ENCODE results near the gene SMKR1.

Gene SMKR1

DNA sequence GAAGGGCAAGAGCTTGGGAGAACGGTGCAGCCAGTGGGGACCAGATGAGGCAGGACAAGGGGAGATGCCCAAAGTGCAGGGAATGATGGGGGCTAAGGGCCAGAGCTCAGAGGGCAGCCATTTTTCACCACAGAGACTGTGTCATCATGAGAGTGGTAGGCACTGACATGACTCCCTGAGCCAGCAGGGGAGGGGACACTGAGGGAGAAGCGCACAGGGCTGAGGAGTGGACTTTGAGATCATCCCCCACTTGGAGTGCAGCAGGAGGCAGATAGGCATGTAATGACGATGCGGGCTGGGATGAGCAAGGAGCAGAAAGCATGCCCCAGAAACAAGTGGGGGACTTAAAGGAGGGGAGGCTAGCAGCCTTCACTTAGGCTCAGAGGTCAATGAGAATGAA, 5.2 kb upstream of the SMKR1 start:
- peaks cover 57% of the 10 kb centered on the region for H3K4me1 Mint-ChIP-seq (ENCODE audit: low read depth)
- peaks cover 4% of the 10 kb centered on the region for H3K36me3 Mint-ChIP-seq (ENCODE audit: low read depth)
- DNase-seq (ENCODE audit: low spot score): no peak
- no peaks in the 10 kb centered on the region for H3K9me3 Mint-ChIP-seq
- H3K27me3 Mint-ChIP-seq (ENCODE audit: low read depth): no peaks in the 10 kb centered on the region
- H3K27ac Mint-ChIP-seq: peak overlapping the region; percentile 70
- H3K4me3 Mint-ChIP-seq: peak overlapping the region; percentile 12

DNA sequence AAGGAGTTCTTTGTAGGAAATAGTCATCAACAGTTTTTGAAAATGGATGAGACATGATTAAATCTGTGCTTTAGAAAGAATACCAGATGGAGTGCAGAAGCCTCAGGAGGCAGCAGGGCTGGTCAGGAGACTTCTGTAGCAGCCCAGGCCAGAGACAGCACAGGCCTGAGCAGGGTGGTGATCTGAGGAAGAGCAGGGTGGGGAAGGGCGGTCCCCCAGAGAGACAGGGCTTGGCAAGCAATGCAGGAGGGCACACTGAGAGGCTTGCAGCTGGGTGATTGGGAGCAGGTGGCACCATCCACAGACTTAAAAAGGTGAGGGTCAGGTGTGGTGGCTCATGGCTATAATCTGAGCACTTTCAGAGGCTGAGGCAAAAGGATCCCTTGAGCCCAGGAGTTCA, 4.3 kb upstream of the SMKR1 start:
- H3K9me3 Mint-ChIP-seq: no peaks in the 10 kb centered on the region
- peaks cover 50% of the 10 kb centered on the region for H3K4me1 Mint-ChIP-seq (ENCODE audit: low read depth)
- no peak for DNase-seq (ENCODE audit: low spot score)
- no peak overlapping the region for H3K4me3 Mint-ChIP-seq
- no peaks in the 10 kb centered on the region for H3K36me3 Mint-ChIP-seq (ENCODE audit: low read depth)
- peak overlapping the region; percentile 41 for H3K27ac Mint-ChIP-seq
- H3K27me3 Mint-ChIP-seq (ENCODE audit: low read depth): peaks cover 2% of the 10 kb centered on the region

DNA sequence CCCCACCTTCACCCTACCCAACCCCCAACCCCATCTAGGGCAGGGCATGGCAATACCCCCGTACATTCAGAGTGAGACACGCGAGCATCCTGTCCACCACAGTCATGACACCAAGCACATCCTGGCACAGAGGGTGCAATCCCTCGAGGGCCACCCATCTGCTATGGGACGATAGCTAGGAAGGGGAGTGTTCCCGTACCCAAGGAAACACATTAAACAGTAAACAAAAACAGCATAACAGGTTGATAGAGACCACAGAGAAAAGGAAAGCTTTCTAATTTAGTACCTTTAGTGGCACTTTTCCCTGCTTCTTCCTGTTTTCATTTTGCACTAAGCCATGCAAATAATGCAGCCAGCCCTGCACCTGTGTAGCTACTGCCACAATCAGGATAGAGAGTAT, 2.3 kb upstream of the SMKR1 start:
- Mint-ChIP-seq H3K9me3 (no peaks in the 10 kb centered on the region), H3K27ac (peak overlapping the region; percentile 70), H3K36me3 (ENCODE audit: low read depth) (no peaks in the 10 kb centered on the region), H3K4me1 (ENCODE audit: low read depth) (peaks cover 45% of the 10 kb centered on the region), H3K27me3 (ENCODE audit: low read depth) (peaks cover 8% of the 10 kb centered on the region), H3K4me3 (peak overlapping the region; percentile 60)
- DNase-seq (ENCODE audit: low spot score): no peak

DNA sequence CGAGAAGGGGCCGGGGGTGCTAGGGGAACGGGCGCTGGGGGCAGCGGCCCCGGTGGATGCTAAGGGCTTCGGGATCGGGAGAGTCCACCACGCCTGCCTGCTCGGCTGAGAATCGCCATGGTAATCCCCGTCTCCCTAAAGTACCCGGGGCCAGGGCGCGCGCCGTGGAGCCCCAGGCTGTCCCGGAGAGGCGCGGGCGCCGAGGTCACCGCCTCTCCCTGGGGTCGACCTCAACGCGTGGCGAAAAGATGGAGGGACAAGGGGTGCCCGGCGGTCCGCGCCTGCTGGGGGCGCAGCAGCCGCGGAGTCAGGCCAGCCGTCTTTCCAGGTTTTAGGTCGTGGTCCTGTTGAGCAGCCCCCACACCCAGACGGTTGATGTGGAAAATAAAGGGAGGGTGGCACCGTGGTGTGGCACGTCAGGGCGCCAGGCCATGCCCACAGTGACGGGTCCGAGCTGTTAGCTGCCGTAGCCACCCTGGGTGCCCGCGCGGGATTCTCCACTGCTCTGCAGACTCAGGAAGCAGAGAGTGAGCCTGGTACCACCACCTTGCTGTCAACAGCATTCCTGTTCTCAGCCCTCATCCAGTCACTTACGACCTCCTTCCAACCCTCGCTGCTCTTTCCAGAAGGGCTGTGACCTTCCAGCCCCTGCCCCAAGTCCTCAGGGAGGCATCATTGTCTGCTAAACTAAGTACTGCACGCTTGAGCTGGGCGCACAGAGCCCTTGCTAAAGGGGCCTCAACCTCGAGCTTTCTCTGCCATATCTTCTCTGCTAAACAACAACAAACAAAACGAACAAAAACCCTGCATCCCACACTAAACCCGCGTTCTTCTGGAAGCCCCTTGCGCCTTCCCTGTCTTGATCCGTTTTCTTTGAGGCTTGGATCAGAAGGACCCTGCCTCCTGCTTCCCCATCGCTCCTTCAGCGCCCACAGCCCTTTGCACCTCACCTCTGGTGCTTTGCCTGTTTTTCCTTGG, 666 bp downstream of the SMKR1 start:
- no peaks in the 10 kb centered on the region for H3K9me3 Mint-ChIP-seq
- H3K27me3 Mint-ChIP-seq (ENCODE audit: low read depth): peaks cover 10% of the 10 kb centered on the region
- peaks cover 28% of the 10 kb centered on the region for H3K4me1 Mint-ChIP-seq (ENCODE audit: low read depth)
- H3K4me3 Mint-ChIP-seq: peak overlapping the region; percentile 83
- peak overlapping the region; percentile 79 for H3K27ac Mint-ChIP-seq
- no peaks in the 10 kb centered on the region for H3K36me3 Mint-ChIP-seq (ENCODE audit: low read depth)
- no peak for DNase-seq (ENCODE audit: low spot score)

DNA sequence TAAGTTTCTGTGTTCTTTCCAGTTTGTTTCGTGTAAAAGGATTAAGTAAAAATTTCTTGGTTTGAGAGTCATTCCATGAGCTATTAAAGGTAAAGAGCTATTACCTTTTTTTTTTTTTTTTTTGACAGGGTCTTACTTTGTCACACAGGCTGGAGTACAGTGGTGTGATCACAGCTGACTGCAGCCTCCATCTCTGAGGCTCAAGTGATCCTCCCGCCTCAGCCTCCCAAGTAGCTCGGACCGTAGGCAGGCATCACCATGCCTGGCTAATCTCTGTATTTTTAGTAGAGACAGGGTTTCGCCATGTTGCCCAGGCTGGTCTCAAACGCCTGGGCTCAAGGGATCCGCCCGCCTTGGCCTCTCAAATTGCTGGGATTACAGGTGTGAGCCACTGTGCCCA, 1.4 kb downstream of the SMKR1 start:
- no peaks in the 10 kb centered on the region for H3K9me3 Mint-ChIP-seq
- peak overlapping the region; percentile 79 for H3K27ac Mint-ChIP-seq
- no peaks in the 10 kb centered on the region for H3K36me3 Mint-ChIP-seq (ENCODE audit: low read depth)
- no peak for DNase-seq (ENCODE audit: low spot score)
- H3K4me3 Mint-ChIP-seq: peak overlapping the region; percentile 83
- H3K4me1 Mint-ChIP-seq (ENCODE audit: low read depth): peaks cover 27% of the 10 kb centered on the region
- peaks cover 10% of the 10 kb centered on the region for H3K27me3 Mint-ChIP-seq (ENCODE audit: low read depth)

DNA sequence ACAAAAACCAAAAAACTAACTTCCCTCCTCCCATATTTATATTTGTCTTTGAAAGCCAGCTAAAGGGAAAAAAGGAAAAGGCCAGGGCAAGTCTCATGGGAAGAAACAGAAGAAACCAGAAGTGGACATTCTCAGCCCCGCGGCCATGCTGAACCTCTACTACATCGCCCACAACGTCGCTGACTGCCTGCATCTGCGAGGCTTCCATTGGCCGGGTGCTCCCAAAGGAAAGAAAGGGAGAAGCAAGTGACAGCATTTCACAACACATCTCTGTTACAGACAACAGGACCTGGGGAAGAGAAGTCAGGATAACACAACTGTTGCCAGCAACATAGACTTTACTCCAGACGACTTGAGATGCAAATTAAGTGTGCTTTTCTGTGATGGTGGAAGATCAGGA, 9.9 kb downstream of the SMKR1 start:
- no peaks in the 10 kb centered on the region for H3K36me3 Mint-ChIP-seq (ENCODE audit: low read depth)

DNA sequence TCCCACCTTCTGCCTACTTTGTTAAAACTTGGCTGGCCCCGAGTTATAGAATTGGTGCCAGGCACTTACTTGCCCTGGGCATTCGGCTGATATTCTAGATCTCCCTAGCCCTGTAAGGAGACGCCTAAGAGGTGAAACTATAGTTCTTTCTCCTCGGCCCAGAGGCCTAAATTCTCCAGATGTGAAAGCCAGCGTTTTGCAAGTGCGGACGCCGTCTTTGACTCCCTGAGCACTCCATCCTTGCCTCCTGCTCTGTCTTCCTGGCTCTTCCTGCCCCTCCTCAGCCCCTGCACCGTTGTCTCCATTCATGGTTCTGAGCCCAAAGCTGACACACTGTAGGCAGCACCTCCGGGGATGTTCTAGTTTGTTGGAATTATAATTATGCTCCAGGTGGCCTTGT, 11.2 kb downstream of the SMKR1 start:
- no peaks in the 10 kb centered on the region for H3K27me3 Mint-ChIP-seq (ENCODE audit: low read depth)
- H3K4me1 Mint-ChIP-seq (ENCODE audit: low read depth): no peaks in the 10 kb centered on the region
- H3K4me3 Mint-ChIP-seq: no peak overlapping the region
- no peaks in the 10 kb centered on the region for H3K9me3 Mint-ChIP-seq
- DNase-seq (ENCODE audit: low spot score): no peak
- H3K36me3 Mint-ChIP-seq (ENCODE audit: low read depth): no peaks in the 10 kb centered on the region
- no peak overlapping the region for H3K27ac Mint-ChIP-seq

More for the DNA sequence above, 9.9 kb downstream of the SMKR1 start:
- Mint-ChIP-seq H3K4me1 (ENCODE audit: low read depth) (peaks cover 6% of the 10 kb centered on the region), H3K27ac (no peak overlapping the region), H3K9me3 (no peaks in the 10 kb centered on the region), H3K4me3 (no peak overlapping the region), H3K27me3 (ENCODE audit: low read depth) (no peaks in the 10 kb centered on the region)
- DNase-seq (ENCODE audit: low spot score): no peak

DNA sequence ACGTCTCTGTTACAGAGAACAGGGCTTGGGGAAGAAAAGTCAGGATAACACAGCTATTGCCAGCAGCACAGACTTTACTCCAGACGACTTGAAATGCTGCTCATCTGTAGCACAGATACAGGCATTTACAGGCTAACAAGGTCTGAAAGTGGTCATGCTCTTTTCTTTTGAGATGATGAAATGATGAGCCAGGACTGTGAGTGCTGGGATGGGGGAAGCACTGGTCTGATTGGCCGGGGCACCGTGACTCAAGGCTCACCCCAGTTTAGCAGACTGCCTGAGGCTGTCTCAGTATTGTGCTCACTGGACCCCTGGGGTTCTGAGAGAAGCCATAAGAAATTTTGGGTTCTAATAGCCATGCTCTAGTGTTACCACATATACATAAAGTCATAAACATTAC, 12.4 kb downstream of the SMKR1 start:
- Mint-ChIP-seq H3K4me3 (no peak overlapping the region), H3K4me1 (ENCODE audit: low read depth) (no peaks in the 10 kb centered on the region), H3K27ac (no peak overlapping the region), H3K36me3 (ENCODE audit: low read depth) (no peaks in the 10 kb centered on the region), H3K9me3 (no peaks in the 10 kb centered on the region), H3K27me3 (ENCODE audit: low read depth) (peaks cover 3% of the 10 kb centered on the region)
- no peak for DNase-seq (ENCODE audit: low spot score)

DNA sequence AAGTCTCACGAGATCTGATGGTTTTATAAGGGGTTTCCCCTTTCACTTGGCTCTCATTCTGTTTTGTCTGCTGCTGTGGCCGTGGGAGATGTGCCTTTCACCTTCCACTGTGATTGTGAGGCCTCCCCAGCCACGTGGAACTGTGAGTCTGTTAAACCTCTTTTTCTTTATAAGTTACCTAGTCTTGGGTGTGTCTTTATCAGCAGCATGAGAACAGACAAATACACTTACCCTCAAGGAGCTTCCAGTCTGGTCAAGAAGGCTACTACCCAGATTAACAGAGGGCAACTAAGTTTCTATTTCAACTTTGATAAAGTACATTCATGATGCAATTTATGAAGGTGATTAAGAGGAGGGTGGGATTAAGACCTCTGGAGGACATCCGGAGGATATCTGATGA, 13.1 kb downstream of the SMKR1 start:
- Mint-ChIP-seq H3K36me3 (ENCODE audit: low read depth) (no peaks in the 10 kb centered on the region), H3K27ac (no peak overlapping the region), H3K27me3 (ENCODE audit: low read depth) (peaks cover 5% of the 10 kb centered on the region), H3K4me3 (no peak overlapping the region), H3K9me3 (no peaks in the 10 kb centered on the region), H3K4me1 (ENCODE audit: low read depth) (no peaks in the 10 kb centered on the region)
- no peak for DNase-seq (ENCODE audit: low spot score)

DNA sequence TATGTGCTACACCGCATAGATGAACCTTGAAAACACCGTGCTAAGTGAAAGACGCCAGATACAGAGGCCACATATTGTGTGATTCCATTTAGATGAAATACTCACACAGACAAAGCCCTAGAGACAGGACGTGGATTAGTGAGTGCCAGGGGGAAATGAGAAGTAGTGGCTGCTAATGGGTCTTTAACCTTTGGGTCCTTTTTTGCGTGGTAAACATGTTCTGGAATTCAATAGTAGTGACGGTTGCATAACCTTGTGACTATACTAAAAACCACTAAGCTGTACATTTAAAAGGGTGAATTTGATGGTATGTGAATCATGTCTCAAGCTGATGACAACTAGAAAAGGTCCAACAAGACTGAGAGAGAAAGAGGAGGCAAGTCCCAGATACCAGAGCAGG, 15.6 kb downstream of the SMKR1 start:
- DNase-seq (ENCODE audit: low spot score): no peak
- H3K27me3 Mint-ChIP-seq (ENCODE audit: low read depth): peaks cover 20% of the 10 kb centered on the region
- no peaks in the 10 kb centered on the region for H3K4me1 Mint-ChIP-seq (ENCODE audit: low read depth)
- no peak overlapping the region for H3K4me3 Mint-ChIP-seq
- H3K9me3 Mint-ChIP-seq: no peaks in the 10 kb centered on the region
- H3K27ac Mint-ChIP-seq: no peak overlapping the region
- no peaks in the 10 kb centered on the region for H3K36me3 Mint-ChIP-seq (ENCODE audit: low read depth)

DNA sequence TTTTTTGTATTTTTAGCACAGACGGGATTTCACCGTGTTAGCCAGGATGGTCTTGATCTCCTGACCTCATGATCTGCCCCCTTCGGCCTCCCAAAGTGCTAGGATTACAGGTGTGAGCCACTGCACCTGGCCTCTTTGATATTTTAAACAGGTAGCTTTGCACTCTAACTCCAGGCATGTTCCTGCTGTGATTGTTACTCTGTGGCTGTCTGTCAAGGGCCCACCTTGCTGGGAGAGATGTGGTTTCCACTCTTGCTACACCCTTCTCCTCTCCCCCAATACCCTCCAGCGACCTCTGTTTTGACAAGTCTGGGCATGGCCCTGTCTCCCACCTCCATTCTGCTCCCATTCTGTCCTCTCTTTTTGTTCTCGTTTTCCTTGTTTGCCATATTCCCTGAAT, 17.1 kb downstream of the SMKR1 start:
- H3K27me3 Mint-ChIP-seq (ENCODE audit: low read depth): peaks cover 24% of the 10 kb centered on the region
- DNase-seq (ENCODE audit: low spot score): no peak
- H3K36me3 Mint-ChIP-seq (ENCODE audit: low read depth): no peaks in the 10 kb centered on the region
- no peaks in the 10 kb centered on the region for H3K4me1 Mint-ChIP-seq (ENCODE audit: low read depth)
- no peak overlapping the region for H3K27ac Mint-ChIP-seq
- no peak overlapping the region for H3K4me3 Mint-ChIP-seq
- H3K9me3 Mint-ChIP-seq: no peaks in the 10 kb centered on the region

DNA sequence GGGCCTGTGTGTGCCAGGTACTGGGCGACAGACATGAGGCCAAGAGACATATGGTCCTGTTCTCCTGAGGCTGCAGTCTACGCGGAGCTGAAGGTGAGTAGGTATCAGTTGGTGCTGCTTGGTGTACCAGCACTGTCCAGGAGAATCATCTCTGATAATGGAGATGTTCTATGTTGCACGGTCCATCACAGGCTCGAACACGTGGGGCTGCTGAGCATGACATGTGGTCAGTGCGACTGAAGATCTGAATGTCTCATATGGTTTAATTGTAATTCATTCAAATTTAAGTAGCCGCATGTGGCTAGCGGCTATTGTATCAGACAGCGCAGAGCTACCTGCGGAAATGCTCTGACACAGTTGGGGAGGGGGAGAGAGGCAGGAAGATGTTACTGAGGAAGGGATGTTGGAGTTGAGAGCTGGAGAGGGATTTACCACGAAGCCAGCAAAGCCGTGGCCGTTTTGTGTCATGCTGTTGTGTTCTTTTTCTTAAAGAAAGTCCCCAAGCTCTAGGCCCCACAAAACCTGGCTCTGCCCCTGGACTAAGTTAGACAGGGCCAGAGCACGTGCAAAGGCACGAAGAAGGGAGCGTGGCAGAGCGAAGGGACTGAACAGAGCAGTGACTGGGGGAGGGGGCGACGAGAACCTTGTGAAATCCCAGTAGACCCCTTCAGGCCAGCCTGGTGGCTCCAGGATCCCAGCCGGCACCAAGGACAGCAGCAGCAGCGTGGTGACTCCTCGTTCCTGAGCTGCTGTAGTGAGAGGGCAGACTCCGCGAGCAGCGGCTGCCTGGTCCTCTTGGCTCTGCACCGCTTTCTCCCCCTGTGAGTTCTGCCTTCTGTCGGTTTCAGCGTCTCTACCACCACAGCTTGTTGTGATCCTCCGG, 20.0 kb downstream of the SMKR1 start:
- H3K27me3 Mint-ChIP-seq (ENCODE audit: low read depth): peaks cover 26% of the 10 kb centered on the region
- no peak for DNase-seq (ENCODE audit: low spot score)
- H3K36me3 Mint-ChIP-seq (ENCODE audit: low read depth): peaks cover 3% of the 10 kb centered on the region
- H3K4me1 Mint-ChIP-seq (ENCODE audit: low read depth): peaks cover 3% of the 10 kb centered on the region
- no peak overlapping the region for H3K27ac Mint-ChIP-seq
- H3K4me3 Mint-ChIP-seq: no peak overlapping the region
- H3K9me3 Mint-ChIP-seq: no peaks in the 10 kb centered on the region

DNA sequence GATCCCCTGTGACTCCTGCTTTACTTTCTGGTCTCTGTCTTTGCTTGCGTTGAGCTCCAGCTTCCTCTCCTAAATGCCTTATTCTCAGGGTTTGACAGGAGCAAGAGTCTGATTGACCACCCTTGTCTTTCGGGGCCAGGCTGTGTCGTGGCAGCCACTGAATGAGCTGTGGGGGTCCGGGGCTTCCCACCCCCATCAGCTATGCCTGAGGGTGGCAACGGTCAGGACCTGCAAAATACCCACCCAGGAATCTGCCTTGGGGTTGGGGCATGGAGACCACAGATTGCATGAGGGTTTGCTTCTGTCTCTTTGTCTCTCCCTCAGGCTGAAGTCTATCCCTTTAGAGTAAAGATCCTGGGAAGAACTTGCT, 20.6 kb downstream of the SMKR1 start:
- Mint-ChIP-seq H3K9me3 (no peaks in the 10 kb centered on the region), H3K4me3 (no peak overlapping the region), H3K27ac (no peak overlapping the region), H3K27me3 (ENCODE audit: low read depth) (peaks cover 26% of the 10 kb centered on the region), H3K4me1 (ENCODE audit: low read depth) (peaks cover 3% of the 10 kb centered on the region), H3K36me3 (ENCODE audit: low read depth) (peaks cover 3% of the 10 kb centered on the region)
- DNase-seq (ENCODE audit: low spot score): no peak

DNA sequence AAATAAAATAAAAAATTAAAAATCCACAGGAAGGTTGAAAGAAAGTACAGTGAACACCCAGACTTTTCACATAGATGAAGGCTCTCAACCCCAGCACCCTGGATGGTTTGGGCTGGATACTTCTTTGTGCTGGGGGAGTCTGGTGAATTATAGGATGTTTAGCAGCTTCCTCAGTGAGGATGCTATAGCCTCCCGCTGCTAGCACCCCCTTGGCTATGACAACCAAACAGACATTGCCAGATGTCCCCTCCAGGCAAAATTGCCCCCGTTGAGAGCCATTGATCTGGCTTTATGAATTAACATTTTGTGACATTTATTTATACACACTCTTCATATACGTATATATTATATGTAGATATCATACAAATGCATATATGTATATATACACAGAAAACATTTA, 21.6 kb downstream of the SMKR1 start:
- Mint-ChIP-seq H3K27me3 (ENCODE audit: low read depth) (peaks cover 26% of the 10 kb centered on the region), H3K27ac (no peak overlapping the region), H3K9me3 (no peaks in the 10 kb centered on the region), H3K4me3 (no peak overlapping the region), H3K4me1 (ENCODE audit: low read depth) (peaks cover 3% of the 10 kb centered on the region), H3K36me3 (ENCODE audit: low read depth) (peaks cover 3% of the 10 kb centered on the region)
- no peak for DNase-seq (ENCODE audit: low spot score)

Data from T-helper 2 cell treated with Interferon-gamma antibody and Interleukin-4, amounts not matched to agents 5 μg/mL and 100 μg/mL, for 36 hours (primary cell).